Measurements from ENCODE around the gene DCXR.
"Not testable (repeated sequence)": the region's sequence is repeated elsewhere in the genome, so short reads cannot be mapped to it uniquely, and the experiment has no call there.

Gene DCXR

GRCh38 chr17:82054351-82055022 is 17.0 kb upstream of the DCXR start:
- no peak for DNase-seq

GRCh38 chr17:82053556-82054263 is 16.2 kb upstream of the DCXR start:
- DNase-seq, result no peak

- no peak for DNase-seq
These were observed 15.6 kb upstream of the DCXR start for GRCh38 chr17:82053130-82053529.

GRCh38 chr17:82052638-82053059 is 15.2 kb upstream of the DCXR start:
- no peak for DNase-seq

GRCh38 chr17:82051776-82052637 is 14.5 kb upstream of the DCXR start, which contains the start of the genes GPS1 and RFNG:
GPS1 (plus strand) TSS chr17:82051898; CDS start chr17:82051932, 34 bp downstream.
RFNG (minus strand) TSS chr17:82051811; CDS start chr17:82051766, 45 bp downstream.
- peak; percentile 70 to 79 (median 70) for DNase-seq

- no peak for DNase-seq
These were observed 13.5 kb upstream of the DCXR start for GRCh38 chr17:82050761-82051641.

GRCh38 chr17:82050152-82050760 is 12.8 kb upstream of the DCXR start:
- no peak for DNase-seq

GRCh38 chr17:82049521-82049971 is 12.0 kb upstream of the DCXR start:
- DNase-seq, result no peak

GRCh38 chr17:82049106-82049505 is 11.6 kb upstream of the DCXR start:
- no peak for DNase-seq

GRCh38 chr17:82048571-82048971 is 11.1 kb upstream of the DCXR start:
- no peak for DNase-seq

GRCh38 chr17:82047914-82048570 is 10.5 kb upstream of the DCXR start:
- no peak for DNase-seq

- DNase-seq, result no peak
These were observed 9.9 kb upstream of the DCXR start for GRCh38 chr17:82047379-82047778.

- no peak for DNase-seq
These were observed 9.4 kb upstream of the DCXR start for GRCh38 chr17:82046903-82047302.

- no peak for DNase-seq
These were observed 8.5 kb upstream of the DCXR start for GRCh38 chr17:82045936-82046484.

GRCh38 chr17:82043507-82043906 is 6.0 kb upstream of the DCXR start:
- DNase-seq, result no peak

- DNase-seq, result no peak
These were observed 5.2 kb upstream of the DCXR start for GRCh38 chr17:82042649-82043048.

GRCh38 chr17:82041144-82041814 is 3.8 kb upstream of the DCXR start:
- DNase-seq, result no peak

GRCh38 chr17:82039695-82040299 is 2.3 kb upstream of the DCXR start:
- DNase-seq, result no peak

GRCh38 chr17:82038796-82039409 is 1.4 kb upstream of the DCXR start:
- DNase-seq, result not testable (repeated sequence)

GRCh38 chr17:82037889-82038195 is 345 bp upstream of the DCXR start:
- DNase-seq, result no peak

All from activated CD4-positive, CD25-positive, alpha-beta regulatory T cell (primary cell).